OCI-LY7 (cell line): ENCODE data around the gene ZNF516.

Source experiments
- EZH2phosphoT487 ChIP-seq: fragments of 200-600 bp; sonication (generic); IDR thresholded peaks from 2 replicates; pipeline ENCODE4 v1.6.1; 2018; ENCODE audit warnings: low read depth, borderline replicate concordance, mild to moderate bottlenecking, mixed run types, antibody characterized with exemption, low read length, moderate library complexity, mixed read lengths
- TF ChIP-seq, protein P1 (sequence below): fragments of 200-600 bp; sonication (generic); conservative IDR thresholded peaks from 2 replicates; pipeline ENCODE4 v1.5.1; 2014; ENCODE audit warnings: mild to moderate bottlenecking, antibody characterized with exemption, low read length, moderate library complexity, mixed read lengths

DNA sequence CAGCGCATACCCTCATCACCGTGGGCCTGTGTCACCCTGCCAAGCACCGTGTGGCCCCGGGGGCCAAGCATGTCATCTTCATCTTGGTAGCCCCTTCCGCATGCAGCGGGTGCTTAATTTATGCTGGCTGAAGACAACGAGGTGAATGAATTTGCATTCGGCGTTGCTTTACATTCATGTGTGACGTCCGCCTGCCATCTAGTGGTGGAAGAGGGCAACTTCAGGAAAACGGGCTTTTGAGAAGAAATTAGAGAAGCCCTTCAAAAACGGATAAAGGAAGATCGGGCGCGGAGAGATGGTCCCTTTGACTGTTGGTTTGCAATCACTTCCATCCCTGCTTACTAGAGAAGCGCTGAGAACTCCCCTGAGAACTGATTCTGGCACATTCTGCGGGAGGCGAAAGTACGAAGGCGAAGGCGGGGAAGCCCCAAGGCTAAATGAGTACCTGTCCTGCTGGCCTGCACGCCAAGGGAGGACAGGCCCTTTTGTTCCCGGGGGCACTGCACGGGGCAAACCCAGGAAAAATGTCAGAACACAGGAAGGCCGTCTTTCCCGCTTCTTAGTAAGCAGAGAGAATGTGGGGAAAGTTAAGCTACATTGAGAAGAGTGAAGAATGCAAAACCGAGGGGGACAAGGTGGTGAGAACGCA, 145.9 kb downstream of the ZNF516 start:
- TF ChIP-seq, protein P1, sequence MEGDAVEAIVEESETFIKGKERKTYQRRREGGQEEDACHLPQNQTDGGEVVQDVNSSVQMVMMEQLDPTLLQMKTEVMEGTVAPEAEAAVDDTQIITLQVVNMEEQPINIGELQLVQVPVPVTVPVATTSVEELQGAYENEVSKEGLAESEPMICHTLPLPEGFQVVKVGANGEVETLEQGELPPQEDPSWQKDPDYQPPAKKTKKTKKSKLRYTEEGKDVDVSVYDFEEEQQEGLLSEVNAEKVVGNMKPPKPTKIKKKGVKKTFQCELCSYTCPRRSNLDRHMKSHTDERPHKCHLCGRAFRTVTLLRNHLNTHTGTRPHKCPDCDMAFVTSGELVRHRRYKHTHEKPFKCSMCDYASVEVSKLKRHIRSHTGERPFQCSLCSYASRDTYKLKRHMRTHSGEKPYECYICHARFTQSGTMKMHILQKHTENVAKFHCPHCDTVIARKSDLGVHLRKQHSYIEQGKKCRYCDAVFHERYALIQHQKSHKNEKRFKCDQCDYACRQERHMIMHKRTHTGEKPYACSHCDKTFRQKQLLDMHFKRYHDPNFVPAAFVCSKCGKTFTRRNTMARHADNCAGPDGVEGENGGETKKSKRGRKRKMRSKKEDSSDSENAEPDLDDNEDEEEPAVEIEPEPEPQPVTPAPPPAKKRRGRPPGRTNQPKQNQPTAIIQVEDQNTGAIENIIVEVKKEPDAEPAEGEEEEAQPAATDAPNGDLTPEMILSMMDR = peak; percentile 80
- no peak for TF ChIP-seq EZH2phosphoT487
